ENCODE measurements around the gene CMPK1.

The CMPK1 gene

GRCh38 chr1:47409311-47410067 lies 75.9 kb downstream of the CMPK1 start:
- in situ Hi-C loops (cut with MboI; ENCODE audit: low sequenced_read_pairs, unreplicated experiment): no loop called here
- DNase-seq (ENCODE audit: low spot score): no peak
- TF ChIP-seq, protein P1, sequence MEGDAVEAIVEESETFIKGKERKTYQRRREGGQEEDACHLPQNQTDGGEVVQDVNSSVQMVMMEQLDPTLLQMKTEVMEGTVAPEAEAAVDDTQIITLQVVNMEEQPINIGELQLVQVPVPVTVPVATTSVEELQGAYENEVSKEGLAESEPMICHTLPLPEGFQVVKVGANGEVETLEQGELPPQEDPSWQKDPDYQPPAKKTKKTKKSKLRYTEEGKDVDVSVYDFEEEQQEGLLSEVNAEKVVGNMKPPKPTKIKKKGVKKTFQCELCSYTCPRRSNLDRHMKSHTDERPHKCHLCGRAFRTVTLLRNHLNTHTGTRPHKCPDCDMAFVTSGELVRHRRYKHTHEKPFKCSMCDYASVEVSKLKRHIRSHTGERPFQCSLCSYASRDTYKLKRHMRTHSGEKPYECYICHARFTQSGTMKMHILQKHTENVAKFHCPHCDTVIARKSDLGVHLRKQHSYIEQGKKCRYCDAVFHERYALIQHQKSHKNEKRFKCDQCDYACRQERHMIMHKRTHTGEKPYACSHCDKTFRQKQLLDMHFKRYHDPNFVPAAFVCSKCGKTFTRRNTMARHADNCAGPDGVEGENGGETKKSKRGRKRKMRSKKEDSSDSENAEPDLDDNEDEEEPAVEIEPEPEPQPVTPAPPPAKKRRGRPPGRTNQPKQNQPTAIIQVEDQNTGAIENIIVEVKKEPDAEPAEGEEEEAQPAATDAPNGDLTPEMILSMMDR (IDR thresholded peaks at IDR 0.05; ENCODE audit: borderline replicate concordance, control extremely low read depth, extremely low read depth, insufficient read depth, missing control alignments): no peak

DNA sequence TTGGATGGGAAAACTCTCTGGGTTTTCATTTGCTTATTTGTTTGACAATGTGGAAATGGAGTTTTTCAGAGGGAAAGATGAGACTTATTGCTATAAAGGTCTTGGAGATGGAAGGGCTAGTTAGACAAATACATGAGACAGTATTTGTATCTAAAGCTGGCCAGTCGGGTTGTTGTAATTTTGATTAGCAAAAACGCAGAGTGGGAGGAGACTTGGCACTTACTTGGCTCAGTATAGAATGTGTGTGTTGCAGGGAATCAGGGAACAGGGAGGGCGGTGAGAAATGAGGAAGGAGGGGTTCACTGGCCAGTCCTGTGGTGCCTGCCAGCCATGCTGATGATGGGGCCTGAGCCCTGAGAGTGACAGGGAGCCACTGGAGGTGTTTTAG lies 76.5 kb downstream of the CMPK1 start:
- in situ Hi-C loops (cut with MboI; ENCODE audit: low sequenced_read_pairs, unreplicated experiment): no loop called here
- DNase-seq (ENCODE audit: low spot score): no peak
- TF ChIP-seq, protein P1 (IDR thresholded peaks at IDR 0.05; ENCODE audit: borderline replicate concordance, control extremely low read depth, extremely low read depth, insufficient read depth, missing control alignments): no peak

- in situ Hi-C loops (cut with MboI; ENCODE audit: low sequenced_read_pairs, unreplicated experiment): no loop called here
- TF ChIP-seq, protein P1 (IDR thresholded peaks at IDR 0.05; ENCODE audit: borderline replicate concordance, control extremely low read depth, extremely low read depth, insufficient read depth, missing control alignments): no peak
- DNase-seq (ENCODE audit: low spot score): no peak
Observed at GRCh38 chr1:47411436-47411835, 77.8 kb downstream of the CMPK1 start.

- TF ChIP-seq, protein P1 (IDR thresholded peaks at IDR 0.05; ENCODE audit: borderline replicate concordance, control extremely low read depth, extremely low read depth, insufficient read depth, missing control alignments): no peak
- in situ Hi-C loops (cut with MboI; ENCODE audit: low sequenced_read_pairs, unreplicated experiment): no loop called here
- no peak for DNase-seq (ENCODE audit: low spot score)
Observed at GRCh38 chr1:47412437-47412836, 78.8 kb downstream of the CMPK1 start.

DNA sequence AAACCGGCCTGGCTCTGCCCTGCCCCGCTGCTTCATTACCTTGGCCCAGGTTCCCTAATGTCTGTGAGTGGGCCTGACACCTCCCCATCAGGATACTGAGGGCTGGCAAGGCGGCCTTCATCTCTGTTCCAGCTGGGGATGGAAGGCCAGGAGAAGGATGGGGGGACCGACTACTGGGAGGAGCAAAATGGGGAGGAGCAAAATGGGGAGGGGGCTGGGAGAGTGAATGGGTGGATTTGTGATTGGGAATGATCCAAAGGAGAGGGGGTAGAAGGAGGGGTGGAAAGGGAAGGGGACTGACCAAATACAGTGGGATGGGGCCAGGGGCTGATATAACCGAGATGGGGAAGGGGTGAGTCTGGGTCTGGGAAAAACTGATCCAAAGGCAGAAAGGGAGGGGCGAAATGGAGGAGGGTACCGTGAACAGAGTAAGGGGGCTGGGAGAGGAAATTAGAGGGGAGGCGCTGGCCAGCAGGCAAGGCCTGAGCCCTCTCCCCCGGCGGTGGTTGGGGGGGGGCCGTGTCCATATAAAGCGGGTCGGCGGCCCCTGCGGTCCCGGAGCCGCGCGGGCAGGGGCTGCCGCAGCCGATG lies 82.2 kb downstream of the CMPK1 start, which contains the start of gene FOXE3:
FOXE3 (plus strand) TSS at position 558 of the 591 bp plus-strand sequence; CDS start at position 589, 31 bp downstream.
- DNase-seq (ENCODE audit: low spot score): no peak
- TF ChIP-seq, protein P1 (IDR thresholded peaks at IDR 0.05; ENCODE audit: borderline replicate concordance, control extremely low read depth, extremely low read depth, insufficient read depth, missing control alignments): no peak
- in situ Hi-C loops (cut with MboI; ENCODE audit: low sequenced_read_pairs, unreplicated experiment): no loop called here

- TF ChIP-seq, protein P1 (IDR thresholded peaks at IDR 0.05; ENCODE audit: borderline replicate concordance, control extremely low read depth, extremely low read depth, insufficient read depth, missing control alignments): no peak
- no peak for DNase-seq (ENCODE audit: low spot score)
- in situ Hi-C loops (cut with MboI; ENCODE audit: low sequenced_read_pairs, unreplicated experiment): no loop called here
Observed at GRCh38 chr1:47416319-47417169, 83.0 kb downstream of the CMPK1 start.
